K562 (cell line): Measurements from ENCODE around the gene VEGFB. TPM values are rescaled to one million over a fixed set of nuclear protein-coding genes. Genes with fewer than 3 reads are reported as not detected.

ENCODE experiments used
- ARHGAP35 ChIP-seq: fragments of 450-650 bp; IDR thresholded peaks from 2 replicates; pipeline ENCODE4 v1.6.1; 2018; ENCODE audit not compliant: partially characterized antibody
- ARID1B ChIP-seq: fragments of 450-650 bp; IDR thresholded peaks from 2 replicates; pipeline ENCODE4 v1.6.1; 2016; ENCODE audit warnings: antibody characterized with exemption, mild to moderate bottlenecking, inconsistent platforms
- CTBP1 ChIP-seq: fragments of 450-650 bp; IDR thresholded peaks from 2 replicates; pipeline ENCODE4 v1.6.1; 2016; ENCODE audit warnings: borderline replicate concordance
- E2F1 ChIP-seq: sonication (generic); formaldehyde crosslinking; IDR thresholded peaks from 2 replicates; pipeline ENCODE4 v1.8.1; 2023; ENCODE audit warnings: mild to moderate bottlenecking, missing genetic modification reagents, moderate library complexity
- ESRRA ChIP-seq: fragments of 450-650 bp; IDR thresholded peaks from 2 replicates; pipeline ENCODE4 v1.6.1; 2014; ENCODE audit warnings: low read depth, mild to moderate bottlenecking, moderate library complexity, borderline replicate concordance
- GATAD2B ChIP-seq: fragments of 450-650 bp; IDR thresholded peaks from 2 replicates; pipeline ENCODE4 v1.6.1; 2017; ENCODE audit warnings: mild to moderate bottlenecking, borderline replicate concordance
- ILF3 ChIP-seq: fragments of 450-650 bp; IDR thresholded peaks from 2 replicates; pipeline ENCODE4 v1.6.1; 2018; ENCODE audit warnings: antibody characterized with exemption, mild to moderate bottlenecking, moderate library complexity, borderline replicate concordance
- KLF13 ChIP-seq: fragments of 450-650 bp; IDR thresholded peaks from 2 replicates; pipeline ENCODE4 v1.6.1; 2016; ENCODE audit warnings: missing genetic modification characterization, low read depth, mild to moderate bottlenecking, missing compliant biosample characterization, moderate library complexity, borderline replicate concordance
- MAZ ChIP-seq, 2 experiments: fragments of 450-650 bp in 1 of 2; sonication (generic) in 1 of 2; formaldehyde crosslinking; IDR thresholded peaks in 1 of 2; conservative IDR thresholded peaks in 1 of 2; 2 replicates each; pipeline versions ENCODE4 v1.4.0 to v1.5.0; 2020; ENCODE audit warnings: mild to moderate bottlenecking in 1 of 2, missing genetic modification reagents in 1 of 2
- MTA1 ChIP-seq: fragments of 450-650 bp; IDR thresholded peaks from 2 replicates; pipeline ENCODE4 v1.6.1; 2017; ENCODE audit warnings: borderline replicate concordance
- PHF8 ChIP-seq: fragments of 200-600 bp; sonication (generic); IDR thresholded peaks from 2 replicates; pipeline ENCODE4 v1.6.1; 2012; ENCODE audit warnings: mixed run types, mild to moderate bottlenecking, inconsistent platforms, low read length, moderate library complexity, borderline replicate concordance
- PML ChIP-seq: IDR thresholded peaks from 2 replicates; pipeline ENCODE4 v1.6.1; 2012; ENCODE audit warnings: low read length, inconsistent platforms
- PTTG1 ChIP-seq: fragments of 450-650 bp; IDR thresholded peaks from 2 replicates; pipeline ENCODE4 v1.6.1; 2016; ENCODE audit warnings: low read depth, mild to moderate bottlenecking, missing genetic modification characterization, missing compliant biosample characterization
- RBBP5 ChIP-seq: fragments of 200-600 bp; sonication (generic); IDR thresholded peaks from 2 replicates; pipeline ENCODE4 v1.6.1; 2012; ENCODE audit warnings: borderline replicate concordance, mild to moderate bottlenecking, low read length, control low read depth, inconsistent platforms; ENCODE audit not compliant: insufficient read depth, poor library complexity, severe bottlenecking
- RCOR1 ChIP-seq, 2 experiments: IDR thresholded peaks; 2 replicates each; pipeline ENCODE4 v1.6.1; 2012; ENCODE audit warnings: low read depth in 2 of 2, low read length in 2 of 2, borderline replicate concordance in 1 of 2, improper control_type of control experiment in 1 of 2
- RFX7 ChIP-seq: fragments of 250-450 bp; sonication (Bioruptor Pico); IDR thresholded peaks from 2 replicates; pipeline ENCODE4 v1.5.1; 2021; ENCODE audit warnings: mild to moderate bottlenecking
- RHOXF2B ChIP-seq: fragments of 250-450 bp; sonication (Bioruptor Pico); conservative IDR thresholded peaks from 2 replicates; pipeline ENCODE4 v1.5.1; 2021
- UBTF ChIP-seq, 2 experiments: IDR thresholded peaks; 2 replicates each; pipeline ENCODE4 v1.6.1; 2012; ENCODE audit warnings: improper control_type of control experiment in 2 of 2, low read depth in 2 of 2, low read length in 2 of 2, borderline replicate concordance in 1 of 2
- XRCC5 ChIP-seq: fragments of 200-400 bp; formaldehyde crosslinking; IDR thresholded peaks from 2 replicates; pipeline ENCODE4 v1.6.1; 2017; ENCODE audit warnings: low read depth, mild to moderate bottlenecking, low read length
- ZBTB7A ChIP-seq: IDR thresholded peaks from 2 replicates; pipeline ENCODE4 v1.6.1; 2011; ENCODE audit warnings: low read depth, mild to moderate bottlenecking, low read length, moderate library complexity, borderline replicate concordance; ENCODE audit not compliant: control insufficient read depth
- ZNF212 ChIP-seq: fragments of 450-650 bp; formaldehyde crosslinking; IDR thresholded peaks from 2 replicates; pipeline ENCODE4 v1.4.0; 2020; ENCODE audit warnings: mild to moderate bottlenecking
- ZNF217 ChIP-seq: sonication (generic); formaldehyde crosslinking; IDR thresholded peaks from 2 replicates; pipeline ENCODE4 v1.8.0; 2022; ENCODE audit warnings: mild to moderate bottlenecking, missing genetic modification reagents
- ZNF584 ChIP-seq: fragments of 200-800 bp; sonication (Bioruptor generic); IDR thresholded peaks from 2 replicates; pipeline ENCODE4 v1.6.1; 2016; ENCODE audit warnings: low read depth, mild to moderate bottlenecking, missing genetic modification characterization, missing compliant biosample characterization
- polyA plus RNA-seq, 8 experiments: library from polyadenylated mRNA; depleted of rRNA in 4 of 8; stranded (reverse) in 5 of 8; unstranded in 3 of 8; fragments of >200 nt; fragmentation: Nextera tagmentation in 2 of 8; fragmentation: Illumina TruSeq in 1 of 8; extraction: Ambion mirVana in 2 of 8; extraction: Trizol in 1 of 8; gene quantifications; 2 replicates each; pipeline versions ENCODE4 v1.2.1 to v1.2.3, GENCODE V29; 2011 to 2014; ENCODE audit warnings: inconsistent platforms in 1 of 8, missing spikeins in 1 of 8
- total RNA-seq, 7 experiments: library from RNA; depleted of rRNA in 6 of 7; stranded (reverse); fragments of >200 nt in 6 of 7; fragmentation: Illumina TruSeq in 2 of 7; extraction: Trizol in 2 of 7; gene quantifications; 2 replicates each; pipeline versions ENCODE4 v1.2.1 to v1.2.3, GENCODE V29; 2011 to 2021; ENCODE audit warnings: low replicate concordance in 1 of 7

VEGFB gene
- total and polyA plus RNA-seq, 9 of the 15 experiments (the other 6 are each of a cell fraction or from before 2014, with no cell fraction given), result 11.0 to 83.4 (median 25.7) TPM

GRCh38 chr11:64284962-64285884 is 50.8 kb downstream of the VEGFB start, which contains the start of gene GPR137 (continued):
- TF ChIP-seq UBTF (IDR thresholded peaks at IDR 0.05; ENCODE audit: borderline replicate concordance in 1 of 2, low read depth in 2 of 2, low read length in 2 of 2), result peak in 1 of 2 experiments; percentile 69; a peak in 2 of 4 replicates
- TF ChIP-seq KLF13 (tag), result peak; percentile 70; the same call in 1 of the 2 replicates
- 0 out of 2 replicates have a peak, but pooled peaks have one; percentile 80 for TF ChIP-seq ZNF212 (CRISPR knock-in tag)
- no peak for TF ChIP-seq ZNF584 (CRISPR knock-in tag)
- peak; percentile 83; the same call in 1 of the 2 replicates for TF ChIP-seq ZBTB7A
- peak; percentile 49; the same call in 1 of the 2 replicates for TF ChIP-seq ARID1B
- TF ChIP-seq PTTG1 (tag), result no peak
- TF ChIP-seq ARHGAP35, result peak; percentile 95
- TF ChIP-seq RCOR1 (IDR thresholded peaks at IDR 0.05; ENCODE audit: borderline replicate concordance in 1 of 2, low read depth in 2 of 2, low read length in 2 of 2), result peak in 1 of 2 experiments; percentile 52; a peak in 1 of 4 replicates
- TF ChIP-seq RFX7, result 0 out of 2 replicates have a peak, but pooled peaks have one; percentile 74
- TF ChIP-seq ILF3, result 0 out of 2 replicates have a peak, but pooled peaks have one; percentile 32
- peak; percentile 0; the same call in 1 of the 2 replicates for TF ChIP-seq XRCC5
- TF ChIP-seq CTBP1, result peak; percentile 80
- TF ChIP-seq GATAD2B, result 0 out of 2 replicates have a peak, but pooled peaks have one; percentile 87
- no peak for TF ChIP-seq RHOXF2B (CRISPR knock-in tag)
- peak; percentile 38 for TF ChIP-seq RBBP5
- no peak for TF ChIP-seq ZNF217 (CRISPR knock-in tag)
- peak; percentile 32 to 75; a peak in 2 of 4 replicates for TF ChIP-seq MAZ (CRISPR knock-in tag; conservative IDR thresholded peaks at IDR 0.05 in 1 of 2, IDR thresholded peaks at IDR 0.05 in 1 of 2)
- peak; percentile 47; the same call in 1 of the 2 replicates for TF ChIP-seq E2F1 (CRISPR knock-in tag)
- peak; percentile 62; the same call in 1 of the 2 replicates for TF ChIP-seq PHF8
- peak; percentile 84; the same call in 1 of the 2 replicates for TF ChIP-seq ESRRA
- TF ChIP-seq PML, result 0 out of 2 replicates have a peak, but pooled peaks have one; percentile 33
- TF ChIP-seq MTA1, result peak; percentile 86
